ACC112 (cell line): ENCODE results near the gene CGB8.
A peak's percentile ranks its signal among the peaks of the same experiment; 100 is the strongest.
"Not testable (repeated sequence)": the region's sequence is repeated elsewhere in the genome, so short reads cannot be mapped to it uniquely, and the experiment has no call there.

Experiments
- H2AFZ ChIP-seq: fragments of 200-600 bp; sonication (generic); one replicate; pipeline ENCODE4 v1.6.0; 2017; ENCODE audit warnings: antibody characterized with exemption, low read length; ENCODE audit not compliant: unreplicated experiment
- H3K27ac ChIP-seq: fragments of 200-600 bp; sonication (generic); 2 replicates; pipeline ENCODE4 v1.5.1; 2014; ENCODE audit warnings: low read depth, mild to moderate bottlenecking, antibody characterized with exemption, low read length, moderate library complexity
- H3K27me3 ChIP-seq: fragments of 200-600 bp; sonication (generic); 2 replicates; pipeline ENCODE4 v1.6.1; 2014; ENCODE audit warnings: mild to moderate bottlenecking, antibody characterized with exemption, low read length, moderate library complexity, mixed read lengths; ENCODE audit not compliant: insufficient read depth
- H3K36me3 ChIP-seq: fragments of 200-600 bp; sonication (generic); 2 replicates; pipeline ENCODE4 v1.6.1; 2016; ENCODE audit warnings: mild to moderate bottlenecking, antibody characterized with exemption, low read length, moderate library complexity, mixed read lengths; ENCODE audit not compliant: insufficient read depth
- H3K4me1 ChIP-seq: fragments of 200-600 bp; sonication (generic); one replicate; pipeline ENCODE4 v1.6.1; 2016; ENCODE audit warnings: low read length, mixed read lengths; ENCODE audit not compliant: insufficient read depth, unreplicated experiment, control insufficient read depth
- H3K4me3 ChIP-seq: fragments of 200-600 bp; sonication (generic); 2 replicates; pipeline ENCODE4 v1.5.1; 2014; ENCODE audit warnings: mild to moderate bottlenecking, low read depth, low read length
- H3K79me2 ChIP-seq: fragments of 200-600 bp; sonication (generic); one replicate; pipeline ENCODE4 v1.6.0; 2016; ENCODE audit warnings: low read length; ENCODE audit not compliant: control insufficient read depth, unreplicated experiment, insufficient read depth

CGB8 gene

DNA sequence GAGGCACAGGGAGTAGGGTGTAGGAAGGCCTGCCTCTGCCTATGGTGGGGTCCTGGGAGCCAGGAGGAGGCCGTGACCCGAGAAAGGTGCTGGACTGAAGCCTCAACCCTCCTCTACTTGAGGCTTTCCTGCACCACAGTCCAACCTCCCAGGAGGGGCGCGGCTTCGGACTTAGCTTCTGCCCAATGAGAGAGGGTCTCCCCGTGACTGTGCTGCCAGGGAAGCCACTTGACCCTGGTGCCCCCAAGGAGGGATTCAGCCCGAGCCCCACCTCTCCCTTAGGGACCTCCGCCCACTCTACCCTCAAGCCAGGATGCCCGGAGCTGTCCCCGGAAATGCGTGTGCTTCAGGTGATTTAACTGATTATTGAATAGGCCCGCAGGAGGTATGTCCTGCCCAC is at the start of gene CGB8:
Gene CGB8, minus strand, starts transcription at position 101 of the 400 bp plus-strand sequence. CDS start 372 bp downstream, outside the sequence.
- not testable (repeated sequence) for H3K27me3 ChIP-seq, H3K4me1 ChIP-seq, H3K4me3 ChIP-seq, H3K36me3 ChIP-seq, H3K27ac ChIP-seq, H3K79me2 ChIP-seq, H2AFZ ChIP-seq

DNA sequence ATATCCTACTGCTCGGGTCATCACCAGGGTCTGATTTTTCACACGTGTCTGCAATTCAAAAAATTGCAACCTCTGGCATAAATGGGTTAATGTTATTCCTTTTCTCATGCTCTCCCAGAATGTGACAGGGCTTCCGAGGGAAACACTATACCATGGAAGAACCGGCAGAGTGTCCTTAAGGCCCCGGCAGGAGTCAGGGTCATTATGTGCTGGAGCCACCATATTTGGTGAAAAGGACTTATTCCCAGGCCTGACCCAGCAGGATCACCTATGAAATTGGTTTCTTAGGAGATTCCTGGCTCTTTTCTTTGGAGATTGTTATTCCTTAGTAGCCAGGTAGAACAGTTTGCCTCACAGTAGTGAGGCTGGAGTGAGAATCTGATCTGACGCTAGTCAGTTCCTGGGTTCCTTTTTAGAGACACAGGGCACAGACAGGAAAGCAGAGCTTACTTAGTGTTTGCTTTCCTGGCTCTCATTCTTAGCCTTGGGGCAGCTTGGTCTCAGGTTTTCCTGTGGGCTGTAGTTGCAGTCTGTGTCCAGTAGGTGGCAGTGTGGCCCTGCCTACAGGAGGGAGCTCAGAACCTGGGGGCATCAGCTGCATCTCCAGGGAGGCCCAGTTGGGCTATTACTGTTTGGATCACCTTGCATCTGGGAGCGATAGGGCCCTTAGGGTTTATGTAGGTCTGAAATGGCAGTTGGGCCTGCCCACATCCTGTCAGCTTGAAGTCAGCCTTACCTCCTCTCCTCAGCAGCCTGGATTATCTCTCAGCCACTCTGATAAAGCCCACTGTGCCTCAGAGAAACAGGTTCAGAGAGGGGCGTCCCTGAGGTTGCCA is 48.8 kb upstream of the CGB8 start:
- Histone ChIP-seq H3K4me3 (no peak overlapping the region), H3K27me3 (no peaks in the 10 kb centered on the region), H3K36me3 (peaks cover 16% of the 10 kb centered on the region), H3K27ac (no peak overlapping the region), H2AFZ (no peak overlapping the region), H3K79me2 (peaks cover 13% of the 10 kb centered on the region), H3K4me1 (no peaks in the 10 kb centered on the region)

DNA sequence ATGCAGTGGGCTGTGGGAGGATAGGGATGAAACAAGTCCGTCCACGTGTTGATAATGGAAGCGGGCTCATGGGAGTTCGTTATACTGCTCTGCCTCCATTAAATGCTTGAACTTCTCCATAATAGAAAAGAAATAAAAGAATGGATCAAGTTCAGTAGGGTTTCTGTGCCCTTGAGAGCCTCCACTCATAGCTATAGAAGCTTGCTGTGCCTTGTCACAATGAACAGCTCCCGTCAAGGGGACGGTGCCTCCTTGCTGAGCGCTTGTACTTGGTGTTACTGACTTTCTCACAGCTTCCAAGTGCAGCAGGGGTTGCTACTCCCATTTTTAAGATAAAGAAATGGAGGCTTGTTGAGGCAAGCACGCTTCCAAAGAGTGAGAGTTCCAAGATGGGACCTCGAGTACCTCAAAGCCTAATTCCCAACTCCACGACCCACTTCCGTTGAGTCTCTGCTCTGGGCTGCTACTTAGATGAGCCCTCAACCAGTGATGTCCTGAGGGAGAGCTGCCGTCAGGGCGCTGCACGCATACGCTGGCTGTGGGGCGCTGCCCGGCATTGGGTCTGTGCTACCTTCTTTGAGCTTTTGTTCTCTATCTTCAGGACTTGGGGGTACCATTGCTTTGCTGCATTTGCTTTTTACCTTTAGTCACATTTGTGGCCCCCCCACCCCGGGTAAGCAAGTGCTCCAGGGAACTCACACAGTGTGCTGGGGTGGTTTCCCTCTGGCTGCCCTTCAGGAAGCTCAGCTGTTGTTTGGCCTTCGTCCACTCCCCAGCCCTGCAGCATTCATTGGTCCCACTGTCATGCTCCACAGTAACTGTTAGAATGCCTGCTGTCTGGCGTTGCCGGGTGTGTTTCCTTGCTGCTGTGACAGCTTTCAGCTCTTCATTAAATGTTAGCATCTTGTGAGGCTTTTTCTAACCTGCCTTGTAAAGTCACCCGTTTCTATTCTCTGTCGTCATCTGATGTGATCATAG is 45.9 kb upstream of the CGB8 start:
- H3K36me3 ChIP-seq: peaks cover 27% of the 10 kb centered on the region
- H3K27me3 ChIP-seq: no peaks in the 10 kb centered on the region
- H3K4me1 ChIP-seq: no peaks in the 10 kb centered on the region
- peaks cover 33% of the 10 kb centered on the region for H3K79me2 ChIP-seq
- H3K27ac ChIP-seq: no peak overlapping the region
- no peak overlapping the region for H2AFZ ChIP-seq
- no peak overlapping the region for H3K4me3 ChIP-seq

DNA sequence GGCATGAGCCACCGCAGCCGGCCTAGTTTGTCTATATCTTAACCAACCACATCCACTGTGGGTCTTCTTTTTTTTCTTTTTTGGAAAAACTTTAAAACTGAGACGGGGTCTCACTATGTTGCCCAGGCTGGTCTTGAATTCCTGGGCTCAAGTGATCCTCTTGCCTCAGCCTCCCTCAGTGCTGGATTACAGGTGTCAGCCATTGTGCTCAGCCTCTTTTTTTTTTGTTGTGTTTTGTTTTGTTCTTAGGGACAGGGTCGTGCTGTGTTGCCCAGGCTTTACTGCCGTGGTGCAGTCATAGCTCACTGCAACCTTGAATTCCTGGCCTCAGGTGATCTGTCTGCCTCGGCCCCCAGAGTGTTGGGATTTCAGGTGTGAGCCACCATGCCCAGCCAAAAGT is 43.8 kb upstream of the CGB8 start:
- Histone ChIP-seq H3K36me3 (peaks cover 19% of the 10 kb centered on the region), H3K4me3 (no peak overlapping the region), H3K27me3 (no peaks in the 10 kb centered on the region), H2AFZ (no peak overlapping the region), H3K79me2 (peaks cover 37% of the 10 kb centered on the region), H3K27ac (no peak overlapping the region), H3K4me1 (no peaks in the 10 kb centered on the region)

DNA sequence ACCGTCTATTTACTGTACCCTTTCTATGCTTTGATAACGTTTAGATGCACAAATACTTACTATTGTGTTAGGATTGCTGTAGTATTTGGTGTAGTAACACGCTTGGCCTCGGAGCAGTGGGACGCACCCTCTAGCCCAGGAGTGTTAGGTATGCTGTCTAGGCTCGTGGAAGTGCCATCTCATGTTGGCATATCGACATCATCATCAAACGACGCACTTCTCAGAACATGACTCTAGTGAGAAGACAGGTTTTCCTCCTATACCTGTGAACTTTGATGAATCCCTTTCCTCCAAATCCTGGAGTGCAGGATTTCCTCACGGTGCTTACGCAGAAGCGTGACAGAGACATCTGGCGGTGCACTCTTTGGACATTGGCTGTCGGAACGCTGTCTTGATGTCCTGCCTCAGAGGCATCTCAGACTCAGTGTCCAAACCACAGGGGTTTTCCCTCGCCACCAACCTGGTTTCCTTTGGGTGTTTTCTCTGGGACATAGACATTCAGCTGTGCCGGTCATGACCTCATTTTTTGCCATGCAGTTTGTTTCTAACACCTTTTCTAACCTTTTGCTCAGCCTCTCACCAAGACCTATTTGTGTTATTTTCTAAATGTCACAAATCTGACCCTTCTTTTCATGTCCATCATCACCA is 42.6 kb upstream of the CGB8 start:
- no peak overlapping the region for H3K4me3 ChIP-seq
- H3K36me3 ChIP-seq: peaks cover 19% of the 10 kb centered on the region
- no peaks in the 10 kb centered on the region for H3K27me3 ChIP-seq
- peaks cover 4% of the 10 kb centered on the region for H3K4me1 ChIP-seq
- no peak overlapping the region for H2AFZ ChIP-seq
- H3K79me2 ChIP-seq: peaks cover 46% of the 10 kb centered on the region
- H3K27ac ChIP-seq: no peak overlapping the region

DNA sequence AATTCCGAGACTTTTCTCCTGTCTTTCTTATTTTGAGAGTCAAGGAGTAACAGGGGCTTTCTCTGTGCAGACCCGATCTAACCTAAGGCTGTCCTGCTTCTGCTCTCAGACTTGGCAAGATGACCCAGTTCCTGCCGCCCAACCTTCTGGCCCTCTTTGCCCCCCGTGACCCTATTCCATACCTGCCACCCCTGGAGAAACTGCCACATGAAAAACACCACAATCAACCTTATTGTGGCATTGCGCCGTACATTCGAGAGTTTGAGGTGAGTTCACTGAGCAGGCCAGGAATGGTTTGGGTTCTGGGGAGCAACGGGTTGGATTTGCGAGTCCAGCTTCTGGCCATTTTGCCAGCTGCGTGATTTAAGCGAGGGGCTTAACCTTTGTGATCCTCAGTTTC is 37.4 kb upstream of the CGB8 start:
- Histone ChIP-seq H3K27me3 (no peaks in the 10 kb centered on the region), H3K27ac (peak overlapping the region; percentile 79; the same call in 1 of the 2 replicates), H2AFZ (no peak overlapping the region), H3K79me2 (peaks cover 49% of the 10 kb centered on the region), H3K4me1 (peaks cover 4% of the 10 kb centered on the region), H3K4me3 (peak overlapping the region; percentile 85), H3K36me3 (peaks cover 17% of the 10 kb centered on the region)

DNA sequence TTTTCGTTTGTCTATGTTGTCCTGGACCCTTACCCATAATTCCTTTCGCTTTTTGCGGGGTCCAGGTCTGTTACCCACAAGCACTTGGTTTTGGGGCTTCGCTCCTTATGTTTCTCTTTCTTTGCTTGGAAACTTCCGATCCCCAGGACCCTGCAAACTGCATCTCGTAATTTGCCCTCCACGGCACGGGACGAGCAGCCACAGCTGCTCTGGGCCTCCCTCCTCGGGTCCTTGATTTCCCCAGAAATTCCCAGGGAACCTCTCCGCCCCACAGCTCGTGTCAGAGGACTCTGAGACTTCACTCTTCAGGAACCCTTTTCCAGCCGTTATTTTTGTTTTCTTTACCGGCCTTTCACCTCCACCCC is 36.9 kb upstream of the CGB8 start:
- H2AFZ ChIP-seq: no peak overlapping the region
- H3K36me3 ChIP-seq: peaks cover 16% of the 10 kb centered on the region
- peak overlapping the region; percentile 85 for H3K4me3 ChIP-seq
- H3K27me3 ChIP-seq: no peaks in the 10 kb centered on the region
- H3K4me1 ChIP-seq: peaks cover 4% of the 10 kb centered on the region
- peak overlapping the region; percentile 79 for H3K27ac ChIP-seq
- H3K79me2 ChIP-seq: peaks cover 48% of the 10 kb centered on the region

DNA sequence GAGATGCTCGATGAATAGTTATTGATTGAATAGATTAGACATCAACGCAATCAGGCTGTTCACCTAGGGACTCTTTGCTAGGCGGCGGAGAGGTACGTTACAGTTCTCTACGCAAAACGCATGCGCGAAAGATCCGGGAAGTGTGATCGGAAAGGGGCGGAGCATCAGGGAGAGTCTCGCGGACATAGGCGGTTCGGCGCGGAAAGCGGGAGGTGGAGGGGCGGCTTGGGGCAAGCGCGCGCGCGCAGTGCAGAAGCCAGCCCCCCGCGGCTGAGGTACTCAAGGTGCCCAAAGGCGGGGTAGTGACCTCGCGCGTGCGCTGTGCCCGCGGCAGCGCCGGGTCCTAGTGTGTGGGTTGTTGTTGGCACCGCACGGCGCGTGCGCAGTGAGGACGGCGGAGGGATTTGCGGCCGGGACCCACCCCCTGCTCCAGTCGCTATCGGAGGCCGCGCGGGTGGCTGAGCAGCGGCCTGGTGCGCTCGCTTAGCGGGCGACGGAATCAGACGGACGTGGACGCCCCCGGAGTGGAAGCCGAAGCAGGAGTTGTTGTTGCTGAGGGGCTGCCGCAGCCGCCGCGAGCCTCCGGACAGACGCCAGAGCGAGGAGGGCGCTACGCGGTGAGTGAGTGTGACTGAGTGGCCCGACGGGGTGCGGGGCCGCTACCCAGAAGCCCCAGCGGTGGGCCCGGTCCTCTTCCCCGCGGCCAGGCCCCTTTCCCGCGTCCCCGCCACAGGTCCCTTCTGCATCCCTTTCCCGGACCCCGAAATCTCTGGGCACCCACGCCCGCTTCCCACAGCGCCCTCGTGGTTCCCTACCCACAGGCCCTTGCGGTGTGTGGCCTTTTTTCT is 36.3 kb upstream of the CGB8 start, which contains the start of gene SNRNP70:
Gene SNRNP70, plus strand, starts transcription at position 432 of the 848 bp plus-strand sequence. CDS start 964 bp downstream, outside the sequence.
- Histone ChIP-seq H3K79me2 (peaks cover 42% of the 10 kb centered on the region), H3K4me1 (peaks cover 4% of the 10 kb centered on the region), H3K27ac (peak within 1 kb of the TSS; percentile 79), H2AFZ (no peak within 1 kb of the TSS), H3K27me3 (no peaks in the 10 kb centered on the region), H3K4me3 (peak within 1 kb of the TSS; percentile 85), H3K36me3 (peaks cover 11% of the 10 kb centered on the region)

DNA sequence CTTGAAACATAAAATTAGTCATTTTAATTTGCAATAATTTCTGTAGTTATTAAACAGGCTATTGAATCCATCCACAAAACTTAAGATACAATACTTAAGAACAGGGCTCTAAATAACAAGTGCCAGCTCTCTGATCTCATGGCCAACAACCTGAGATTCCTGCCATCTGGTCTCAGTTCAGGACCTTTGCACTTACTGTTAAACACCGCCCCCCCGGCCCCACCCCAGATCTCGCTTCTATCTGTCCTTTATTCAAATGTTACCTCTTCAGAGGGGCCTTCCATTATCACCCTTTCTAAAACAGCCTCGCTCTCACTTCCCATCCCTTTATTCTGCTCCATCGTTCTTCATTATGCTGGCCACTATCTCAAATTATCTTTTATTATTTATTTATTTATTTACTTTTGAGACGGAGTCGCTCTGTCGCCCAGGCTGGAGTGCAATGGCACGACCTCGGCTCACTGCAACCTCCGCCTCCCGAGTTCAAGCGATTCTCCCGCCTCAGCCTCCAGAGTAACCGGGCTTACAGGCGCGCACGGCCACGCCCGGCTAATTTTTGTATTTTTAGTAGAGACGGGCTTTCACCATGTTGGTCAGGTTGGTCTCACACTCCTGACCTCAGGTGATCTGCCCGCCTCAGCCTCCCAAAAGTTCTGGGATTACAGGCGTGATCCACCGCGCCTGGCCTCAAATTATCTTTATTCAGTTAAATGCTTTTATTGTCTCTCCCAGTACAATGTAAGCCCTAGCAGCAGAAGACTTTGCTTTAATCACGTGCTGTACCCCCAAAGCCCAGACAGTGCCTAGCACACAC is 35.5 kb upstream of the CGB8 start:
- H2AFZ ChIP-seq: no peak overlapping the region
- H3K27me3 ChIP-seq: no peaks in the 10 kb centered on the region
- H3K4me3 ChIP-seq: peak overlapping the region; percentile 85
- peak overlapping the region; percentile 79; the same call in 1 of the 2 replicates for H3K27ac ChIP-seq
- peaks cover 4% of the 10 kb centered on the region for H3K4me1 ChIP-seq
- peaks cover 9% of the 10 kb centered on the region; the same call in 1 of the 2 replicates for H3K36me3 ChIP-seq
- H3K79me2 ChIP-seq: peaks cover 36% of the 10 kb centered on the region
